NK-92 (cell line): ENCODE measurements around the gene PIH1D2.
"Not testable (repeated sequence)": the region's sequence is repeated elsewhere in the genome, so short reads cannot be mapped to it uniquely, and the experiment has no call there.

Experiments
- DNase-seq: peaks from one replicate; lab custom pipeline; 2025; ENCODE audit not compliant: unreplicated experiment; lab: John Stamatoyannopoulos, UW

The PIH1D2 gene

DNA sequence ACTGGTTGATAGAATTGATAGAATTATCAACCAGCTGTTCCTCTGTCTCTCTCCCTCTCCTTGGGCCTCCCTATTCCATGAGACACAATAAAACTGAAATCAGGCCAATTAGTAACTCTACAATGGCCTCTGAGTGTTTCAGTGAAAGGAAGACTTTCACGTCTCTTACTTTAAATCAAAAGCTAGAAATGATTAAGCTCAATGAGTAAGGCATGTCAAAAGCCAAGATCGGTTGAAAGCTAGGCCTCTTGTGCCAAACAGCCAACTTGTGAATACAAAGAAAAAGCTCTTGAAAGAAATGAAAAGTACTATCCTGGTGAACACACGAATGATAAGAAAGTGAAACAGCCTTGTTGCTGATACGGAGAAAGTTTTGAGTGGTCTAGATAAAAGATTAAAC is 16.6 kb downstream of the PIH1D2 start:
- no peak for DNase-seq

GRCh38 chr11:112051768-112052167 is 22.0 kb downstream of the PIH1D2 start:
- no peak for DNase-seq

DNA sequence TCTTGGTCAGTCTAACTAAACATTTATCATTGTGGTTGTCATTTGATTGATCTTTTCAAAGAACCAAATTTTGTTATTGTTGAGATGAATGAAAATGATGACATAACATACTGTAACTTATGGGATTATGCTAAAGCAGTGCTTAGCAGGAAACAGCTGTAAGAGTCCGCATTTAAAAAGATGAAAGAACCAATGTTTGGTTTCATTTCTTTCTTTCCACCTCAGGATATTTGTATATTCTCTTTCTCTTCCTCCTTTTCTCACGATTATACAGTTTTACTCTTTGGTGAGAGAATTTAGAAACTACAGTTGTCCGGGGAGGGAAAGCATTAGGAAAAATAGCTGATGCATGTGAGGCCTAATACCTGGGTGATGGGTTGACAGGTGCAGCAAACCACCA is 23.1 kb downstream of the PIH1D2 start:
- DNase-seq: no peak

GRCh38 chr11:112049777-112050176 is 24.0 kb downstream of the PIH1D2 start:
- no peak for DNase-seq

- DNase-seq: not testable (repeated sequence)
Observed at GRCh38 chr11:112048256-112048655, 25.6 kb downstream of the PIH1D2 start.

DNA sequence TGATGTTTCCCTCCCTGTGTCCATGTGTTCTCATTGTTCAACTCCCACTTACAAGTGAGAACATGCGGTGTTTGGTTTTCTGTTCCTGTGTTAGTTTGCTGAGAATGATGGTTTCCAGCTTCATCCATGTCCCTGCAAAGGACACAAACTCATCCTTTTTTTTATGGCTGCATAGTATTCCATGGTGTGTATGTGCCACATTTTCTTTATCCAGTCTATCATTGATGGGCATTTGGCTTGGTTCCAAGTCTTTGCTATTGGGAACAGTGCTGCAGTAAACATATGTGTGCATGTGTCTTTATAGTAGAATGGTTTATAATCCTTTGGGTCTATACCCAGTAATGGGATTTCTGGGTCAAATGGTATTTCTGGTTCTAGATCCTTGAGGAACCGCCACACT is 27.2 kb downstream of the PIH1D2 start:
- not testable (repeated sequence) for DNase-seq

GRCh38 chr11:112044961-112045360 is 28.9 kb downstream of the PIH1D2 start:
- no peak for DNase-seq

- no peak for DNase-seq
Observed at GRCh38 chr11:112042961-112043304, 30.9 kb downstream of the PIH1D2 start.

- DNase-seq: no peak
Observed at GRCh38 chr11:112042161-112042960, 31.5 kb downstream of the PIH1D2 start.

GRCh38 chr11:112037527-112037926 is 36.3 kb downstream of the PIH1D2 start:
- DNase-seq: no peak

DNA sequence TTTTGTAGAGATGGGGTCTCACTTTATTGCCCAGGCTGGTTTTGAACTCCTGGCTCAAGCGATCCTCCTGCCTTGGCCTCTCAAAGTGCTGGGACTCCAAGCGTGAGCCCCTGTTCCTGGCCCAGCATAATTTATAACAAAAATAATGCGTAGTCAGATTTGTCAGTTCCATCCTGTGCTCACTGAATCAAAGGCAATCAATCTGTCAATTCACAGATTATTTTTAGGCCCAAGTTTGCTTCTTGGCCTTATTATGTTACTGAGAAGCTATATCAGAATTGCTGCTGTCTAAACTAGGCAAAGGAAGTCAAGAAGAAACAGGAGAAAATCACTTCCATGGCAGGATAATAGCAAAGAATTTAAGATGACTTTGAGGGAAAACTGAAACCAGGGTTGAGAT is 39.9 kb downstream of the PIH1D2 start:
- no peak for DNase-seq

GRCh38 chr11:112029460-112029859 is 44.4 kb downstream of the PIH1D2 start:
- no peak for DNase-seq

- DNase-seq: not testable (repeated sequence)
Observed at GRCh38 chr11:112026784-112027410, 46.9 kb downstream of the PIH1D2 start.

- no peak for DNase-seq
Observed at GRCh38 chr11:112025707-112026106, 48.1 kb downstream of the PIH1D2 start.

DNA sequence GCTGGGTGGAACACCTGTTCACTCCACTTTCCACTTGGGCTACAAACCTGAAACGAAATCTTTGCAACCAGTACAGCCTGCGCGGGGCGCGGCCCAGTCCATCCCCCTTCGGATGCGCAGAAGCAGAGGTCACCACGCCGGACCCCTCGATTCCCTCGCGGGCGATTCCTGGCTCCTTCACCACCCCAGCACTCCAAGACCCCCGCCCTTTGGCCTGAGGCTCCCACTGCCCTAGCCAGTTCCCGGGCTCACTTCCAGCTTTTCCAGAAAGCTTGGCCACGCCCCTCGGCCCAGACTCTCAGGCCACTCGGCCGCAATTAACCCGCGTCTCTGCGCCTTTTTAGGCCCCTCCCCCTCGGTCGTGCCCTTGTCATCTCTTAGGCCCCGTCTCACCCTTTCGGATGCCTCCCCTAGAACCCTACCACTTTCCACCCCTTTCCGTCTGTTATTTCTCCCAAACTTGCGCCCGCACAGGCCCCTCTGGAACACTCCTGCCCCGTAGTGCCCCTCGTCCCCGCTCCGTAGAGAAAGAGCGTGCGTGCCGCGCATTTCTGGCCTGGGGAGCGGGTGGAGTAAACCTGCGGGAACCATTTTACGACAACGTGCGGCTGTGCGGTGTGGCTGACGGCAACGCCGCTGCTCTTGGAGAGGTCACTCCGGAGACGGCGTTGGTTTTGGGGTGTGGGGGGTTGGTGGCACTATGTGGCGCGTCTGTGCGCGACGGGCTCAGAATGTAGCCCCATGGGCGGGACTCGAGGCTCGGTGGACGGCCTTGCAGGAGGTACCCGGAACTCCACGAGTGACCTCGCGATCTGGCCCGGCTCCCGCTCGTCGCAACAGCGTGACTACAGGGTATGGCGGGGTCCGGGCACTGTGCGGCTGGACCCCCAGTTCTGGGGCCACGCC is 48.8 kb downstream of the PIH1D2 start, which contains the start of gene DLAT:
Gene DLAT, plus strand, starts transcription at position 636 of the 906 bp plus-strand sequence. Its CDS starts 65 bp downstream, at position 701.
- peak; percentile 22 for DNase-seq

DNA sequence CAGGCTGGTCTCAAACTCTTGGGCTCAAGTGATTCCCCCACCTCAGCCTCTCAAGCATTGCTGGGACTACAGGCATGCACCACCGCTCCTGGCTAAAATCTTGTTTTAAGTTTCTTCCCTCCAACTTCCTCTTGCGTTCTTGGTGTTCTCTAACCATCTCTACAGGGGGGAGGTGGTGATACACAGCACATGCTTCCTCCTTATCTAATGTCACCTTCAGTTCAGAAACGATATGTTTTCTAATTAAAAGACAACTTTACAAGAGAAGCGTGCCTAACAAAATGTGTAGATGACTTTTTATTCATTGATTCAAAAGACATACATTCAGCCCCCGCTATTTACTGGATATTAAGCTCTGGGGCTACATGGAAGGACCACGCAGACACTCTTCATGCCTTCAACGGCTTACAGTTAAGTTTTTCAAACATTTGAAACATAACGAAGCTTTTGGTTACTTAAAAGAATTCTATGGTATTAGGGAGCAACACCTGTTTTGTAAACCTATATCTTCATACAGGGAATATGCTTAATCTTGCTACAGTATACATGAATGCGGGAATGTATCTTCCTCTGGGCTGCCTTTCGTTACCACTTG is 49.5 kb downstream of the PIH1D2 start:
- no peak for DNase-seq

DNA sequence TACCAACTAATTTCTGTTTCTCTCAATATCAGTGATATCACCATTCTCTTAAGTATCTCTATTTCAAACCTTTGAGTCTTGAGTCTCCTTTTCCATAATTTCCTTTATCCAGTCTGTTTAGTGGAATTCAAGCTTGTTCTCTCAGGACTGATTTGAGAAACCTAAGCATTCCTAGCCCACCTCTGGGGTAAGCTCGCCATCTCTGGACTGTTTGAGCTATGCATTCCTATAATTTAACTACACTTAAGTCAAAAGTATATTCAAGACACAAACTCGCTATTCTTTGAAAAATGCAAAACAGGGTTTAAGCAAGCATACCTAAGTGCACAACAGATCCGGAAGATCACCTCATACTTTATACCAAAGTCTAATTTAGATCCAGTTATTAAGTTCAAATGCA is 50.7 kb downstream of the PIH1D2 start:
- no peak for DNase-seq

GRCh38 chr11:112019066-112019465 is 54.8 kb downstream of the PIH1D2 start:
- DNase-seq: no peak
